Mammary epithelial cell (primary cell): Measurements from ENCODE around the gene RNF126.

Source experiments
- CTCF ChIP-seq, 2 donors: IDR thresholded peaks in 1 of 2; conservative IDR thresholded peaks in 1 of 2; 2 replicates each; pipeline ENCODE4 v1.5.1; 2011 to 2012; ENCODE audit warnings: inconsistent platforms in 2 of 2, low read length in 2 of 2, mild to moderate bottlenecking in 2 of 2, control low read depth in 1 of 2, low read depth in 1 of 2; ENCODE audit not compliant: insufficient read depth in 1 of 2; ENCODE audit errors: extremely low read depth in 1 of 2
- EZH2 ChIP-seq: IDR thresholded peaks from 2 replicates; pipeline ENCODE4 v1.6.1; 2012; ENCODE audit warnings: low read length, inconsistent platforms, borderline replicate concordance

- TF ChIP-seq CTCF (conservative IDR thresholded peaks at IDR 0.05 in 1 of 2, IDR thresholded peaks at IDR 0.05 in 1 of 2; ENCODE audit: extremely low read depth in 1 of 2, insufficient read depth in 1 of 2, low read depth in 1 of 2, low read length in 2 of 2) (no peak), EZH2 (no peak)
Measured at GRCh38 chr19:662207-662961, 630 bp downstream of the RNF126 start.
